Esophagus squamous epithelium (tissue), 4 donors: ENCODE measurements around the gene KRT39.

Source experiments
- POLR2A ChIP-seq, 4 donors: fragments of 450-650 bp; IDR thresholded peaks; one replicate each; pipeline ENCODE4 v1.6.1; 2017; ENCODE audit warnings: antibody characterized with exemption in 4 of 4, mild to moderate bottlenecking in 4 of 4, moderate library complexity in 3 of 4
- TF ChIP-seq, protein P1 (sequence below), 6 experiments: fragments of 450-650 bp in 4 of 6; fragments of 200-600 bp in 2 of 6; sonication (generic) in 2 of 6; IDR thresholded peaks; one replicate each; pipeline ENCODE4 v1.5.1; 2016 to 2019; ENCODE audit warnings: antibody characterized with exemption in 6 of 6, mild to moderate bottlenecking in 4 of 6, moderate library complexity in 4 of 6

DNA sequence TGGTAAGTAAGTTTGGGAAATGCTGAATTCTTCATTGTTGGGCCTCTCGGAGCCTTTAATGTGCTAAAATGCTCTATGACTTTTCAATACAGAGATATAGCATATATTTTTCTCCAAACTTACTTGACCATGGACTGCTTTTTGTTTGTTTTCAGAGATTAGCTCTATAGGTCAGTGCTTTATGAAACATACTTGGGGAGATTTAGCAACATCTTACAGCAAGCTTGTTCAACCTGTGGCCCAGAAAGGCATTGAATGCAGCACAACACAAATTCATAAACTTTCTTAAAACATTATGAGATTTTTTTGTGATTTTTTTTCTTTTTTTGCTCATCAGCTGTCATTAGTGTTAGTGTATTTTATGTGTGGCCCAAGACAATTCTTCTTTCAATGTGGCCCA lies 43.2 kb upstream of the KRT39 start:
- TF ChIP-seq, protein P1, sequence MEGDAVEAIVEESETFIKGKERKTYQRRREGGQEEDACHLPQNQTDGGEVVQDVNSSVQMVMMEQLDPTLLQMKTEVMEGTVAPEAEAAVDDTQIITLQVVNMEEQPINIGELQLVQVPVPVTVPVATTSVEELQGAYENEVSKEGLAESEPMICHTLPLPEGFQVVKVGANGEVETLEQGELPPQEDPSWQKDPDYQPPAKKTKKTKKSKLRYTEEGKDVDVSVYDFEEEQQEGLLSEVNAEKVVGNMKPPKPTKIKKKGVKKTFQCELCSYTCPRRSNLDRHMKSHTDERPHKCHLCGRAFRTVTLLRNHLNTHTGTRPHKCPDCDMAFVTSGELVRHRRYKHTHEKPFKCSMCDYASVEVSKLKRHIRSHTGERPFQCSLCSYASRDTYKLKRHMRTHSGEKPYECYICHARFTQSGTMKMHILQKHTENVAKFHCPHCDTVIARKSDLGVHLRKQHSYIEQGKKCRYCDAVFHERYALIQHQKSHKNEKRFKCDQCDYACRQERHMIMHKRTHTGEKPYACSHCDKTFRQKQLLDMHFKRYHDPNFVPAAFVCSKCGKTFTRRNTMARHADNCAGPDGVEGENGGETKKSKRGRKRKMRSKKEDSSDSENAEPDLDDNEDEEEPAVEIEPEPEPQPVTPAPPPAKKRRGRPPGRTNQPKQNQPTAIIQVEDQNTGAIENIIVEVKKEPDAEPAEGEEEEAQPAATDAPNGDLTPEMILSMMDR (IDR thresholded peaks at IDR 0.05) = no peak
- TF ChIP-seq POLR2A (IDR thresholded peaks at IDR 0.05) = no peak
